ENCODE results near the gene TIPRL.

TIPRL gene

DNA sequence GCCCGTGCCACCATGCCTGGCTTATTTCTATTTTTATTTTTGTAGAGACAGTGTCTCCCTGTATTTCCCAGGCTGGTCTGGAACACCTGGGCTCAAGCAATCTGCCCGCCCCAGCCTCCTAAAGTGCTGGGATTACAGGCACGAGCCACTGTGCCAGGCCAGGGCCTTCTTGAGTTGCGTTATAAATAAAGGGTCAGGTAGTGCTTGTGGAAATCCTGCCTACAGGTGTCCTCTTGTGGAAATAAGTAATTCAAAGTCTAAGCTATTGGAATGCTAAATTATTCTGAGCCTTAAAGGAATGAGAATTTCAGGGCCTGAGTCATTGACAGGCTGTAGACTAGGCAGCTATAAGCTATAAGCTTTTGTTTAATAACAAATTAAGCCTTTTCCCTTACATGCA lies 38.9 kb downstream of the TIPRL start:
- DNase-seq, result no peak

DNA sequence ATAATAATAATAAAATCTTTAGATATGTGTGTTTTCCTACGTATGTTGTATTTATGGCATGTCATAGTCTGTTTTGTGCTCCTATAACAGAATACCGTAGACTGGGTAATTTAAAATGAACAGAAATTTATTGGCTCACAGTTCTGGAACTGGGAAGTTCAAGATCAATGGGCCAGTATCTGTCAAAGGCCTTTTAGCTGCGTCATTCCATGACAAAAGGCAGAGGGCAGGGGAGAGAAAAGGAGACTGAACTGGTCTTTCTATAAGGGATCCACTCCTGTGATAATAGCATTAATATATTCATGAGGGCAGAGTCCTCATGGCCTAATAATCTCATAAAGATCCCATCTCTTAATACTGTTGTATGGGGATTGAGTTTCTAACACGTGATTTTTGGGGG lies 39.9 kb downstream of the TIPRL start:
- DNase-seq, result no peak

GRCh38 chr1:168220470-168220871 lies 41.7 kb downstream of the TIPRL start:
- DNase-seq, result no peak

DNA sequence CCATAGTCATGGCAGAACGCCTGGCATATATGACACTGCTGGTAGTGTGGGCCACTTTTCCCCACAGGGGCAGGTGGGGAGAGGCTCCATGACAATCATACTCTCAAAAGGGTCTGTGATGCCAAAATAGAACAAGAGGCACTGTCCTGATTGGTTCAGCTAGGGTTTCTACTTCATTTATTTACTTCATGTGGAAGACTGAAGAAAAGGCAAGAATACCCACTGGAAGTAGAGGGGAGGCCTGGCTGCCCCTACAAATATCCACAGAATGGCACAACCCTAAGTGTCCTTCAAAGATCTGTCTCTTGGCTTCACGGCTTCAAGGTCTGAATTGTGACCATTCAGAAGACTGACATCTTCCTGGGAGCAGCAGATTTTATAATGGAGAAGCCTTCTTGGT lies 42.5 kb downstream of the TIPRL start:
- no peak for DNase-seq

GRCh38 chr1:168223261-168223660 lies 44.5 kb downstream of the TIPRL start:
- DNase-seq, result no peak

GRCh38 chr1:168223681-168224540 lies 45.1 kb downstream of the TIPRL start:
- DNase-seq, result no peak

GRCh38 chr1:168224991-168225390 lies 46.2 kb downstream of the TIPRL start:
- DNase-seq, result no peak

DNA sequence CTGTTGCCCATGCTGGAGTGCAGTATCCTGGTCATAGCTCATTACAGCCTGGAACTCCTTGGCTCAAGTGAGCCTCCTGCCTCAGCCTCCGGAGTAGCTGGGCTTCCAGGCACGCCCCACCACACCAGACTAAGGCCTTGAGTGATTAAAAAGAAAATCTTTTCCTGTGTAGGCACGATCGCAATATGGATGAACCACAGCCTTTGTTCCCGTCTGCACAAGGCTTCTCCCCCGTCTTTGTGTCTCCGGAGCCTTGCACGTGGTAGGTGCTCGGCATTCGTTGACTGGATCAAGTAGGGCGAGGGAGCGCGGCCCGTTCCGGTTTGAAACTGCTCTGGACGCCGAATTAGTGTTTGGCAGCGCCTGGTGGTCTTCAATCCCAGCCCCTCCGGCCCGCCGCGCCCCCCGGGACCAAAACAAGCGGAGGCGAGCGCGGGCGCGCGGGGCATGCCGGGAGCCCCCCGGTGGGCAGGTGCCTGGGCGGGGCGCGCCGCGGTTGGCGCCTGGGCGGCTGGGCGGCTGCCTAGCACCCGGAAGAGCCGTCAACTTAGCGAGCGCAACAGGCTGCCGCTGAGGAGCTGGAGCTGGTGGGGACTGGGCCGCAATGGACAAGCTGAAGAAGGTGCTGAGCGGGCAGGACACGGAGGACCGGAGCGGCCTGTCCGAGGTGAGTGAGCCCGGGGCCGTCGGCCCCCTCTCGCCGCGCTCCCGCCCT lies 46.9 kb downstream of the TIPRL start, which contains the start of gene SFT2D2:
Gene SFT2D2 (plus strand): TSS at position 529 of the 715 bp plus-strand sequence. CDS start 76 bp downstream, at position 605.
- peak; percentile 75 to 77 for DNase-seq

- no peak for DNase-seq
Measured at GRCh38 chr1:168227620-168228019, 48.9 kb downstream of the TIPRL start.

DNA sequence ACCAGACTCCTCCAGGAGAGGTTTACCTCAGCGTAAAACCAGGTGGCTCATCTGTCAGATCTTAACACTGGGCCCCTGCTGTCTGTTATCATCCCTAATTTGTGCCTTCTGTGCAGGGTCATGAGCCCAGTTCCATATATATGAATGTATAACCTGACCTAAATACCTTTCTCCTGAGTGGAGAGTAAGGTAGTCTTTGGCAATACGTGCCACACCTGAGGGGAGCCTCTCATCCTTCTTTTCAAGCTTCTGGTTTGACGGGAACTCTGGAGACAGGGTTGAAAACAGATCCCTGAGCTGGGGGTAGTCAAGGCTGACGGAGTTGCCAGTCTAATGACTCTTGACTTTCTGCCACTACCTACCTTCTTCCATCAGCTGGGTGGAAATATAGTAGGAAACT lies 51.1 kb downstream of the TIPRL start:
- DNase-seq, result no peak

DNA sequence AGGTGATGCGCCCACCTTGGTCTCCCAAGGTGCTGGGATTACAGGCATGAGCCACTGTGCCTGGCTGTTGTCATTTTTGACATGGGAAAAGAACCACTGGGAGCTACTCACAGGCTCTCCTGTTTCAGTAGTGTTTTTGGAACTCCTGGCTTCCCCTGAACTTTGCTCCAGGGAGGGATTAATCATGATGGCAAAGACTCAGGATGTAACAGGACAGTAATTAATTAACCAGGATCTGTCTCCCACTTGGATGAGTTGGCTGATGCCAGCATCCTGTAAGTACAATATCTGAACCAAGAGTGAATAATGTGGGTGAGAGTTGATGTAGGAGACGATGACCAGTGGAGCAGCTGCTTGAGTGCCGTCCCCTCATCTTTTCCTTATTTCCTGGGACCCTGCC lies 51.9 kb downstream of the TIPRL start:
- DNase-seq, result no peak

DNA sequence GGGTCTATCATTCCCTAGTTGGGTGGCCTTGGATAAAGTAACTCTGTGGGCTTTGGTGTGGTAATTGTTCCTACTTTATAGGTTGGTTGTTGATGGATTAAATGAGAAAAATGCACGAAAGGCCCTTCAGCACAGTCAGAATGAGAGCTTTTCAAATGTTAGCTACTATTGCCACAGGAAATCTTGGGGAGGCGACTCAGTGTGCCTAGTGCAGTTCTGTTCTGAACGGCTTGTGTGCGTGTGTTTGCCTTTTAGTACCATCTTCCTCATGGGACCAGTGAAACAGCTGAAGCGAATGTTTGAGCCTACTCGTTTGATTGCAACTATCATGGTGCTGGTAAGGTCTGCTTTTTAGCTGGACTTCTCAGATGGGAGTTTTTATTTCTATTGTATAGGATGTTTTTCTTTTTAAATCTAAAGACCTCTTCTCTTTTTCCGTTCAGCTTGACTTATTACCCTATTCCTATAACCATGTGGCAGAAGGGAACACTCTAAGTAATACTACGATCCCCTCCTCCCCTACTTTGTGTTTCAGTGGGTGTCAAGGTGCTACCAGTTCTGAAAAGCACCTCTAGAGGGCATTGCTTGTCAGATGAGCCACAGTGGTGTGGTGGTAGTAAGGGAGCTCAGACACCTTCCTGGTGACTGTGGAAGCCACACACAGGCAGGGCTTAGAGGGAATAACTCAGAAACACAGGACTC lies 56.2 kb downstream of the TIPRL start:
- peak; percentile 25 to 58 for DNase-seq

DNA sequence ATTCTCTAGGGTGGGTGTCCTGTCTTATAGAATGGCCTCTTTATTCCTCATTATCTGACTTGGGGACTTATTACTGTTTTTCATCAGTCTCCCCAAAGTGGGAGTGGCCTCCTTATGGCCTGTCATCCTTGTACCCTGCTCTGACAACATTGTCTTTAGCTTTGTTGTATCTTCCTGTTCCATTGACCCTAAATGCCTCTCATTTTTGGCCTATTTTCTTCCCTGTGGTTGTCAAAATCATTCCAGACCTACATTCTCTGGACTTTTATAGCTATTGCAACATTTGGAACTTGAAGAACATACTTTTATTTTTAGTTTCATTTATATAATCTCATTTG lies 56.8 kb downstream of the TIPRL start:
- no peak for DNase-seq

GRCh38 chr1:168235937-168236336 lies 57.2 kb downstream of the TIPRL start:
- no peak for DNase-seq

DNA sequence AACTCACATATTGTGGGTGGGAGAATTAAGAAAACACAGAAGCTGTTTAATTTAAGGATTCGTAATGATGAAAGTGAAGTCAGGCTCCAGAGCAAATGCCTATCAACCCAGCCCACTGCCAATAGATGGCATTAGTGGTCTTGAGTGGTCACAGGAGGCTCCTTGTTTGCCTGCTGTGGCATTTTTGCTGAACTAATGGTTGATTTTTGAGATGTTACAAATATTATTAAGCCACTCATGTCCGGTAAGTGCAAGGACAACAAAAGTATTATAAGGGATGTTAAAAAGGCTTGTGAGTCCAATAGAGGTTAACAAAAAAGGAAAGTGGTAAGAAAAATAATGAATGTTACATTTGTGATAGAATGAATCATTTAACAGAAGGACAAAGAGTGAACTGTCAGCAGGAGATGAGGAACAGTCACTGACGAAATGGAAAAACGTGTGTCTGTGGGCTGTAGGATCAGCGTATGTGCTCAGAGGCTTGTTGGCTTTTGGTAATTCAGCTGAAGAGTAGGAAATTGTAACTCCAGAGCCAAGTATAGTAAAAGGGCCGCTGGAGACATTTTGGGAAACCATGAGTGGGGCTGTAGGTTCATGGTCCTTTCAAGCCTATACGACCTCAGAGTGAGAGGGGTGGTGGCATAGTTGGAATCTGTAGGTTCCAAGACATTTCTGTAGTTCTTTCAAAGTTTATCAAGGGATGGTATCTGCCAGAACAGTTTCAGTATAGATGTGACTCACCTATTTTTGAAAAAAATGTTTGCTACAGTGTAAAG lies 58.3 kb downstream of the TIPRL start:
- DNase-seq, result no peak

DNA sequence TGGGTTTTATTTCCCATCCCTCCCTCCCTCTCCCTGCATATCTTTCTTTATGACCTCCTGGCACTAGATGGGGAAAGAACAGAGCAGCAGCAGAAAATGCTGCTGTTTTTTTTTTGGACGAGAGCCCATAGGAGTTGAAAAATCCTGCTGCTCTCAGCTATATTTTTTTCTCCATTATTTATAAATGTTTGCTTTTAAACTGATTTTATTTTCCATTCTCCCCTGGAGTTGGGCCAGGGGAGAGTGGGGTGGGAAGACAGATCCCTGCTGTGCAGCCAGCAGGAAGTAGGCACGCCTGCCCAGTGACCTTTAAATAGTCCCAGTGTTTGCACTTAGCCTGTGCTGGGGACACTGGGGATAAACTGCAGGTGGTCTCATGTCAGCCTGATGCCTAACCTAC lies 64.4 kb downstream of the TIPRL start:
- no peak for DNase-seq

DNA sequence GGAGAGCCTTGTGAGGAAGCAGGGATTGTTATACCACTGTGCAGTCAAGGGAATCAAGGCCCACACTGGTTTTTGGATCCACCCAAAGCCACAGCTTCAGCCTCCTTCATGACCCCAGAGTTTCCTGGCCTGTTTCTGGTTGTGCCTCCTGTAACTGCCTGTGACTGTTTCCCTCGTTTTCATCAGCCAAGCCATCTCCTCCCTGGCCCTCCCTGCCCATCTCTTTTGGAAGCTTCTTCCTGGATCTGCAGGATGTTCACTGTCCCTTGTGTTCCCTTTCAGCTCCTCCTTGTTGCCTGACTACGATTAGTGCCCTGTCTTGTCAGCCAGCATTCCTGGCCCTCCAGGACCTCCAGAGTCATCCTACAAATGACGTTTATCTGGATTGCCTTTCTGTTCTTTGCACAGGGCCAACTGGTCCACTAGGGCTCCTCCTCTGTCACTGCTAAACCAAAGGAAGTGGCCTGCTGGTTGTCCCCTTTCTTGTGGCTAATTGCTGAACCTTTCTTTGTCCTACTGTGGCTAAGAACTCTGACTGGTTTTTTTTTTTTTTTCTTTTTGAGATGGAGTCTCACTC lies 65.0 kb downstream of the TIPRL start:
- no peak for DNase-seq

DNA sequence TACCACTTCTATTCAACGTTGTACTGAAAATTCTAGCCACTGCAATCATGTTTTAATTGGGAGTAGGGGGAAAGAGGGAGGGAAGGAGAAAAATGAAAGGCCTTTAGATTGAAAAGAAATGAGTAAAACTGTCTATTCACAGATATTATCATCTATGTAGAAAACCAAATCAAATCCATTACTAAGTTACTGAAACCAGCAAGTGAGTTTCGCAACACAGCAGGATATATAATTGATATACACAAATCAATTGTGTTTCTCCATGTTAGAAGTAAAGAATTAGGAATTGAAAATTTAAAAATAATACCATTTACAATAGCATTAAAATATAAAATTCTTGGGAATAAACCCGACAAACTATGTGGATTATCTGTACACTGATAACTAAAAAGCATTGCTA lies 66.3 kb downstream of the TIPRL start:
- DNase-seq, result no peak

DNA sequence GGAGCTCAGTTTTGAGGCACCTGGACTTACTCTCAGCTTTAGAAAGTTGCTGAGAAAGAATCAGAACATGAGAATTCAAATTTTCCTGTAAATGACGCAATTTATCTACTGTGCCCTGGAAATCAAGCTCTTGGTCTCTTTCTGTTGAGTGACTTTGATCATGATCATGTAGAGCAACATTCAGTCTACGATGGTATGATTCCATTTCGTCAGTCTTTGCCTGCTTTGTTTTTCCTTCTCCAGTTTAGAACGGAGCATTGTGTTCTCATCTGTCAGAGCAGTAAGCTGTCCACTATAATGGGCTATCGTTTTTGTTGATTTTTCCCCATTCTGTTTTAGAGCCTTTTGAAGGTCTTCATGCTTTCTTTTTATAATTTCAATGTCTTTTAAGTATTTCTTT lies 67.7 kb downstream of the TIPRL start:
- no peak for DNase-seq
